Measurements from ENCODE around the gene ZNF544.
A peak's percentile ranks its signal among the peaks of the same experiment; 100 is the strongest.

The ZNF544 gene

GRCh38 chr19:58274771-58275201 lies 46.1 kb downstream of the ZNF544 start:
- Histone ChIP-seq H3K9me3 (ENCODE audit: control insufficient read depth, insufficient read depth, low read length) (peaks cover 7% of the 10 kb centered on the region; the same call in 1 of the 2 replicates), H3K9ac (ENCODE audit: low read depth, low read length) (no peak overlapping the region), H3K4me1 (ENCODE audit: insufficient read depth, low read length) (no peaks in the 10 kb centered on the region), H3K36me3 (ENCODE audit: insufficient read depth, low read length) (peaks cover 4% of the 10 kb centered on the region; the same call in 1 of the 2 replicates)

- H3K4me1 ChIP-seq (ENCODE audit: insufficient read depth, low read length), result peaks cover 7% of the 10 kb centered on the region; the same call in 1 of the 2 replicates
- peaks cover 7% of the 10 kb centered on the region; the same call in 1 of the 2 replicates for H3K9me3 ChIP-seq (ENCODE audit: control insufficient read depth, insufficient read depth, low read length)
- H3K36me3 ChIP-seq (ENCODE audit: insufficient read depth, low read length), result peaks cover 4% of the 10 kb centered on the region; the same call in 1 of the 2 replicates
- H3K9ac ChIP-seq (ENCODE audit: low read depth, low read length), result no peak overlapping the region
Measured at GRCh38 chr19:58275564-58275963, 46.9 kb downstream of the ZNF544 start.

GRCh38 chr19:58277197-58277596 lies 48.5 kb downstream of the ZNF544 start:
- peaks cover 2% of the 10 kb centered on the region; the same call in 1 of the 2 replicates for H3K36me3 ChIP-seq (ENCODE audit: insufficient read depth, low read length)
- H3K9me3 ChIP-seq (ENCODE audit: control insufficient read depth, insufficient read depth, low read length), result no peaks in the 10 kb centered on the region
- H3K4me1 ChIP-seq (ENCODE audit: insufficient read depth, low read length), result peaks cover 8% of the 10 kb centered on the region; the same call in 1 of the 2 replicates
- H3K9ac ChIP-seq (ENCODE audit: low read depth, low read length), result no peak overlapping the region

- Histone ChIP-seq H3K36me3 (ENCODE audit: insufficient read depth, low read length) (peaks cover 5% of the 10 kb centered on the region; the same call in 1 of the 2 replicates), H3K9me3 (ENCODE audit: control insufficient read depth, insufficient read depth, low read length) (no peaks in the 10 kb centered on the region), H3K4me1 (ENCODE audit: insufficient read depth, low read length) (peaks cover 8% of the 10 kb centered on the region; the same call in 1 of the 2 replicates), H3K9ac (ENCODE audit: low read depth, low read length) (peak overlapping the region; percentile 79)
Measured at GRCh38 chr19:58277748-58278540, 49.2 kb downstream of the ZNF544 start.

GRCh38 chr19:58278541-58279041 lies 49.9 kb downstream of the ZNF544 start, which contains the start of gene ZNF8:
TSS of gene ZNF8 (plus strand) at chr19:58278955. CDS start at chr19:58279082, 127 bp downstream.
- H3K9me3 ChIP-seq (ENCODE audit: control insufficient read depth, insufficient read depth, low read length), result no peaks in the 10 kb centered on the region
- peaks cover 5% of the 10 kb centered on the region; the same call in 1 of the 2 replicates for H3K36me3 ChIP-seq (ENCODE audit: insufficient read depth, low read length)
- peaks cover 8% of the 10 kb centered on the region; the same call in 1 of the 2 replicates for H3K4me1 ChIP-seq (ENCODE audit: insufficient read depth, low read length)
- peak within 1 kb of the TSS; percentile 79 for H3K9ac ChIP-seq (ENCODE audit: low read depth, low read length)

- H3K36me3 ChIP-seq (ENCODE audit: insufficient read depth, low read length), result peaks cover 5% of the 10 kb centered on the region; the same call in 1 of the 2 replicates
- H3K4me1 ChIP-seq (ENCODE audit: insufficient read depth, low read length), result peaks cover 8% of the 10 kb centered on the region; the same call in 1 of the 2 replicates
- H3K9me3 ChIP-seq (ENCODE audit: control insufficient read depth, insufficient read depth, low read length), result no peaks in the 10 kb centered on the region
Measured at GRCh38 chr19:58279042-58279924, 50.6 kb downstream of the ZNF544 start.

GRCh38 chr19:58279925-58280316 lies 51.2 kb downstream of the ZNF544 start:
- H3K9me3 ChIP-seq (ENCODE audit: control insufficient read depth, insufficient read depth, low read length), result no peaks in the 10 kb centered on the region
- peaks cover 8% of the 10 kb centered on the region; the same call in 1 of the 2 replicates for H3K4me1 ChIP-seq (ENCODE audit: insufficient read depth, low read length)
- peak overlapping the region; percentile 79 for H3K9ac ChIP-seq (ENCODE audit: low read depth, low read length)
- H3K36me3 ChIP-seq (ENCODE audit: insufficient read depth, low read length), result peaks cover 5% of the 10 kb centered on the region; the same call in 1 of the 2 replicates

More at GRCh38 chr19:58279042-58279924, 50.6 kb downstream of the ZNF544 start:
- peak overlapping the region; percentile 79 for H3K9ac ChIP-seq (ENCODE audit: low read depth, low read length)

- Histone ChIP-seq H3K9ac (ENCODE audit: low read depth, low read length) (no peak overlapping the region), H3K4me1 (ENCODE audit: insufficient read depth, low read length) (peaks cover 8% of the 10 kb centered on the region; the same call in 1 of the 2 replicates), H3K36me3 (ENCODE audit: insufficient read depth, low read length) (peaks cover 39% of the 10 kb centered on the region), H3K9me3 (ENCODE audit: control insufficient read depth, insufficient read depth, low read length) (no peaks in the 10 kb centered on the region)
Measured at GRCh38 chr19:58284199-58284598, 55.5 kb downstream of the ZNF544 start.

GRCh38 chr19:58291943-58292342 lies 63.2 kb downstream of the ZNF544 start:
- H3K36me3 ChIP-seq (ENCODE audit: insufficient read depth, low read length), result peaks cover 60% of the 10 kb centered on the region

GRCh38 chr19:58294743-58295374 lies 66.1 kb downstream of the ZNF544 start:
- Histone ChIP-seq H3K4me1 (ENCODE audit: insufficient read depth, low read length) (no peaks in the 10 kb centered on the region), H3K9ac (ENCODE audit: low read depth, low read length) (no peak overlapping the region), H3K36me3 (ENCODE audit: insufficient read depth, low read length) (peaks cover 37% of the 10 kb centered on the region), H3K9me3 (ENCODE audit: control insufficient read depth, insufficient read depth, low read length) (peaks cover 14% of the 10 kb centered on the region; the same call in 1 of the 2 replicates)

More at GRCh38 chr19:58291943-58292342, 63.2 kb downstream of the ZNF544 start:
- H3K4me1 ChIP-seq (ENCODE audit: insufficient read depth, low read length), result no peaks in the 10 kb centered on the region
- no peak overlapping the region for H3K9ac ChIP-seq (ENCODE audit: low read depth, low read length)
- H3K9me3 ChIP-seq (ENCODE audit: control insufficient read depth, insufficient read depth, low read length), result peaks cover 14% of the 10 kb centered on the region; the same call in 1 of the 2 replicates

- Histone ChIP-seq H3K9ac (ENCODE audit: low read depth, low read length) (no peak overlapping the region), H3K4me1 (ENCODE audit: insufficient read depth, low read length) (no peaks in the 10 kb centered on the region), H3K36me3 (ENCODE audit: insufficient read depth, low read length) (peaks cover 36% of the 10 kb centered on the region), H3K9me3 (ENCODE audit: control insufficient read depth, insufficient read depth, low read length) (peaks cover 14% of the 10 kb centered on the region; the same call in 1 of the 2 replicates)
Measured at GRCh38 chr19:58296104-58296503, 67.4 kb downstream of the ZNF544 start.

- H3K9ac ChIP-seq (ENCODE audit: low read depth, low read length), result no peak overlapping the region
- 0 out of 2 replicates have a peak, but pooled peaks cover 2% of the 10 kb centered on the region for H3K9me3 ChIP-seq (ENCODE audit: control insufficient read depth, insufficient read depth, low read length)
- H3K4me1 ChIP-seq (ENCODE audit: insufficient read depth, low read length), result no peaks in the 10 kb centered on the region
- peaks cover 9% of the 10 kb centered on the region for H3K36me3 ChIP-seq (ENCODE audit: insufficient read depth, low read length)
Measured at GRCh38 chr19:58300620-58301019, 71.9 kb downstream of the ZNF544 start.

- H3K4me1 ChIP-seq (ENCODE audit: insufficient read depth, low read length), result peaks cover 4% of the 10 kb centered on the region; the same call in 1 of the 2 replicates
- no peaks in the 10 kb centered on the region for H3K9me3 ChIP-seq (ENCODE audit: control insufficient read depth, insufficient read depth, low read length)
- H3K9ac ChIP-seq (ENCODE audit: low read depth, low read length), result peak overlapping the region; percentile 92; the same call in 1 of the 2 replicates
- peaks cover 11% of the 10 kb centered on the region; the same call in 1 of the 2 replicates for H3K36me3 ChIP-seq (ENCODE audit: insufficient read depth, low read length)
Measured at GRCh38 chr19:58304255-58304654, 75.5 kb downstream of the ZNF544 start.

Measured in ES-I3 (cell line).